Bronchial epithelial cell (primary cell): Measurements from ENCODE around the gene FRMD4A. TPM values are rescaled to one million over a fixed set of nuclear protein-coding genes. Genes with fewer than 3 reads are reported as not detected.

Experiments used
- DNase-seq: peaks from one replicate; pipeline ENCODE4 v3.0.0-alpha.2; 2010; ENCODE audit warnings: low read depth
- FAIRE-seq: peaks from 2 replicates; lab custom pipeline; 2011; peaks lifted over from hg19 to GRCh38; lab: Jason Lieb, UNC
- H3K27me3 ChIP-seq: 2 replicates; pipeline ENCODE4 v1.5.1; 2011; ENCODE audit warnings: low read length; ENCODE audit not compliant: control insufficient read depth, insufficient read depth
- H3K36me3 ChIP-seq: 2 replicates; pipeline ENCODE4 v1.5.1; 2011; ENCODE audit warnings: low read length; ENCODE audit not compliant: control insufficient read depth, insufficient read depth
- H3K4me3 ChIP-seq: 2 replicates; pipeline ENCODE4 v1.5.1; 2011; ENCODE audit warnings: mild to moderate bottlenecking, low read depth, low read length, control low read depth
- CTCF ChIP-seq: IDR thresholded peaks from 2 replicates; pipeline ENCODE4 v1.5.1; 2011; ENCODE audit warnings: mild to moderate bottlenecking, moderate library complexity, low read length, control low read depth, inconsistent platforms; ENCODE audit not compliant: insufficient read depth, severe bottlenecking
- total RNA-seq: library from RNA; depleted of rRNA; stranded (reverse); fragments of >200 nt; gene quantifications from 2 replicates; pipeline ENCODE4 v1.2.1, GENCODE V29; 2014

The FRMD4A gene
- total RNA-seq, 1 donor from 2014 or later = 3.2 TPM

GRCh38 chr10:13810568-13810967 lies 520.2 kb downstream of the FRMD4A start:
- Histone ChIP-seq H3K27me3 (no peaks in the 10 kb centered on the region), H3K4me3 (no peak overlapping the region), H3K36me3 (no peaks in the 10 kb centered on the region)
- DNase-seq (no peak), FAIRE-seq (no peak)
- no peak for TF ChIP-seq CTCF

- no peak for DNase-seq
- no peaks in the 10 kb centered on the region for H3K36me3 ChIP-seq
- H3K27me3 ChIP-seq = no peaks in the 10 kb centered on the region
- FAIRE-seq = peak; percentile 28
- TF ChIP-seq CTCF = no peak
- H3K4me3 ChIP-seq = no peak overlapping the region
Measured at GRCh38 chr10:13809427-13809826, 521.3 kb downstream of the FRMD4A start.

- no peak overlapping the region for H3K4me3 ChIP-seq
- DNase-seq (no peak), FAIRE-seq (no peak)
- no peaks in the 10 kb centered on the region for H3K36me3 ChIP-seq
- no peaks in the 10 kb centered on the region for H3K27me3 ChIP-seq
- no peak for TF ChIP-seq CTCF
Measured at GRCh38 chr10:13808556-13809391, 522.0 kb downstream of the FRMD4A start.

GRCh38 chr10:13806419-13806818 lies 524.3 kb downstream of the FRMD4A start:
- no peaks in the 10 kb centered on the region for H3K36me3 ChIP-seq
- peak; percentile 7 for DNase-seq
- no peak for FAIRE-seq
- TF ChIP-seq CTCF = no peak
- no peaks in the 10 kb centered on the region for H3K27me3 ChIP-seq
- no peak overlapping the region for H3K4me3 ChIP-seq

GRCh38 chr10:13803566-13804554 lies 526.9 kb downstream of the FRMD4A start:
- TF ChIP-seq CTCF = no peak
- Histone ChIP-seq H3K4me3 (no peak overlapping the region), H3K27me3 (no peaks in the 10 kb centered on the region), H3K36me3 (no peaks in the 10 kb centered on the region)
- FAIRE-seq = no peak
- no peak for DNase-seq
